ENCODE results near the gene OGFR. TPM values are rescaled to one million over a fixed set of nuclear protein-coding genes. Genes with fewer than 3 reads are reported as not detected.

Gene OGFR
- total RNA-seq, 1 donor from 2014 or later = 43.7 TPM

GRCh38 chr20:62793757-62794006 lies 11.0 kb upstream of the OGFR start:
- Histone ChIP-seq H3K27me3 (no peaks in the 10 kb centered on the region), H3K4me1 (peaks cover 26% of the 10 kb centered on the region), H3K9me3 (no peaks in the 10 kb centered on the region), H3K27ac (peak overlapping the region; percentile 84), H3K4me3 (peak overlapping the region; percentile 53 to 66), H3K36me3 (peaks cover 0 to 7% of the 10 kb centered on the region in 2 donors)
- no peak for TF ChIP-seq POLR2A (IDR thresholded peaks at IDR 0.05)
- TF ChIP-seq CTCF (IDR thresholded peaks at IDR 0.05) = no peak
- no peak for TF ChIP-seq POLR2AphosphoS5 (IDR thresholded peaks at IDR 0.05; ENCODE audit: insufficient read depth in 1 of 2, low read depth in 1 of 2)
- DNase-seq (ENCODE audit: extremely low spot score in 2 of 2) = no peak
- intact Hi-C loops (cut with DNase I) = loop anchor here (5.0 to 10.0 kb wide), 3 partner anchors 126 to 489 kb away; partner anchors contain the start of gene ADRM1

GRCh38 chr20:62794007-62794724 lies 10.5 kb upstream of the OGFR start:
- H3K27me3 ChIP-seq = no peaks in the 10 kb centered on the region

GRCh38 chr20:62795023-62795761 lies 9.4 kb upstream of the OGFR start:
- Histone ChIP-seq H3K4me3 (peak overlapping the region; percentile 66 to 81), H3K4me1 (peaks cover 26% of the 10 kb centered on the region), H3K36me3 (peaks cover 0 to 20% of the 10 kb centered on the region in 2 donors), H3K27me3 (no peaks in the 10 kb centered on the region), H3K27ac (peak overlapping the region; percentile 88), H3K9me3 (no peaks in the 10 kb centered on the region)
- TF ChIP-seq CTCF (IDR thresholded peaks at IDR 0.05) = no peak
- intact Hi-C loops (cut with DNase I) = loop anchor here (10.0 kb wide), 1 partner anchor 490 kb away; the partner anchor contains the start of gene ADRM1
- no peak for DNase-seq (ENCODE audit: extremely low spot score in 2 of 2)

More at GRCh38 chr20:62794007-62794724, 10.5 kb upstream of the OGFR start:
- Histone ChIP-seq H3K27ac (peak overlapping the region; percentile 88), H3K9me3 (no peaks in the 10 kb centered on the region), H3K36me3 (peaks cover 0 to 10% of the 10 kb centered on the region in 2 donors), H3K4me3 (peak overlapping the region; percentile 66 to 81), H3K4me1 (peaks cover 26% of the 10 kb centered on the region)
- intact Hi-C loops (cut with DNase I) = loop anchor here (5.0 to 10.0 kb wide), 3 partner anchors 127 to 489 kb away; partner anchors contain the start of gene ADRM1
- TF ChIP-seq POLR2AphosphoS5 (IDR thresholded peaks at IDR 0.05; ENCODE audit: insufficient read depth in 1 of 2, low read depth in 1 of 2) = peak; percentile 70 to 98
- peak in 1 of 2 donors; percentile 92 for TF ChIP-seq POLR2A (IDR thresholded peaks at IDR 0.05)
- no peak for TF ChIP-seq CTCF (IDR thresholded peaks at IDR 0.05)
- peak in 1 of 2 donors; percentile 95 for DNase-seq (ENCODE audit: extremely low spot score in 2 of 2)

GRCh38 chr20:62796699-62797491 lies 7.7 kb upstream of the OGFR start:
- no peaks in the 10 kb centered on the region for H3K27me3 ChIP-seq
- H3K4me1 ChIP-seq = peaks cover 18% of the 10 kb centered on the region
- peak overlapping the region; percentile 88 for H3K27ac ChIP-seq
- H3K36me3 ChIP-seq = peaks cover 0 to 20% of the 10 kb centered on the region in 2 donors
- DNase-seq (ENCODE audit: extremely low spot score in 2 of 2) = no peak
- H3K9me3 ChIP-seq = no peaks in the 10 kb centered on the region
- H3K4me3 ChIP-seq = peak overlapping the region; percentile 66 to 81
- TF ChIP-seq POLR2AphosphoS5 (IDR thresholded peaks at IDR 0.05; ENCODE audit: insufficient read depth in 1 of 2, low read depth in 1 of 2) (no peak), POLR2A (IDR thresholded peaks at IDR 0.05) (no peak), CTCF (IDR thresholded peaks at IDR 0.05) (no peak)
- intact Hi-C loops (cut with DNase I) = loop anchor here (10.0 kb wide), 1 partner anchor 492 kb away; the partner anchor contains the start of gene ADRM1

All from vagina (tissue), 2 donors.